Mesodermal cell (in vitro differentiated cells): Measurements from ENCODE around the gene ENTHD1.
"Not testable (repeated sequence)": the region's sequence is repeated elsewhere in the genome, so short reads cannot be mapped to it uniquely, and the experiment has no call there.

ENCODE experiments used
- H3K27ac ChIP-seq: 2 replicates; pipeline ENCODE4 v1.7.0; 2013; ENCODE audit warnings: mild to moderate bottlenecking, low read depth, low read length, moderate library complexity; ENCODE audit not compliant: severe bottlenecking
- H3K36me3 ChIP-seq: 2 replicates; pipeline ENCODE4 v1.7.1; 2013; ENCODE audit warnings: mild to moderate bottlenecking, low read length, moderate library complexity; ENCODE audit not compliant: control insufficient read depth, insufficient read depth
- H3K4me1 ChIP-seq: one replicate; pipeline ENCODE4 v1.7.1; 2013; ENCODE audit warnings: mild to moderate bottlenecking, low read length; ENCODE audit not compliant: insufficient read depth, control insufficient read depth, poor library complexity, severe bottlenecking
- H3K4me3 ChIP-seq: 2 replicates; pipeline ENCODE4 v1.7.0; 2013; ENCODE audit warnings: low read length, control low read depth, mild to moderate bottlenecking; ENCODE audit not compliant: insufficient read depth, poor library complexity, severe bottlenecking; ENCODE audit errors: extremely low read depth
- H3K9me3 ChIP-seq: 2 replicates; pipeline ENCODE4 v1.7.1; 2013; ENCODE audit warnings: mild to moderate bottlenecking, low read length, moderate library complexity; ENCODE audit not compliant: control insufficient read depth
- WGBS, 2 experiments: methylation state at CpG; one replicate each; pipeline ENCODE4 v1.1.5; 2013; ENCODE audit warnings: missing lambda C conversion rate in 2 of 2; ENCODE audit not compliant: insufficient coverage in 2 of 2; 5-methylcytosine and 5-hydroxymethylcytosine counted together

Gene ENTHD1

DNA sequence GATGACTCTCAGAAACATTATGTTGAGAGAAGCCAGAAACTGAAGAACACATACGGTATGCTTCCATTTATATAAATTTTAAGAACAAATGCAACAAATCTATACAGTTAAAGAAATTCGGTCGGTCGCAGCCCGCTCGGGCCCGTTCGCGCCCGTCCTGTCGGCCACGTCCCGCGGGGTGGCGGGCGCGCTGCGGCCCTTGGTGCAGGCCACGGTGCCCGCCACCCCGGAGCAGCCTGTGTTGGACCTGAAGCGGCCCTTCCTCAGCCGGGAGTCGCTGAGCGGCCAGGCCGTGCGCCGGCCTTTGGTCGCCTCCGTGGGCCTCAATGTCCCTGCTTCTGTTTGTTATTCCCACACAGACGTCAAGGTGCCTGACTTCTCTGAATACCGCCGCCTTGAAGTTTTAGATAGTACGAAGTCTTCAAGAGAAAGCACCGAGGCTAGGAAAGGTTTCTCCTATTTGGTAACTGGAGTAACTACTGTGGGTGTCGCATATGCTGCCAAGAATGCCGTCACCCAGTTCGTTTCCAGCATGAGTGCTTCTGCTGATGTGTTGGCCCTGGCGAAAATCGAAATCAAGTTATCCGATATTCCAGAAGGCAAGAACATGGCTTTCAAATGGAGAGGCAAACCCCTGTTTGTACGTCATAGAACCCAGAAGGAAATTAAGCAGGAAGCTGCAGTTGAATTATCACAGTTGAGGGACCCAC, 18.2 kb downstream of the ENTHD1 start:
- not testable (repeated sequence) for H3K36me3 ChIP-seq, H3K4me1 ChIP-seq, H3K9me3 ChIP-seq, H3K4me3 ChIP-seq, H3K27ac ChIP-seq
- 96 to 100% methylated on average over 2 to 6 of the region's 42 CpGs for WGBS, 2 experiments

DNA sequence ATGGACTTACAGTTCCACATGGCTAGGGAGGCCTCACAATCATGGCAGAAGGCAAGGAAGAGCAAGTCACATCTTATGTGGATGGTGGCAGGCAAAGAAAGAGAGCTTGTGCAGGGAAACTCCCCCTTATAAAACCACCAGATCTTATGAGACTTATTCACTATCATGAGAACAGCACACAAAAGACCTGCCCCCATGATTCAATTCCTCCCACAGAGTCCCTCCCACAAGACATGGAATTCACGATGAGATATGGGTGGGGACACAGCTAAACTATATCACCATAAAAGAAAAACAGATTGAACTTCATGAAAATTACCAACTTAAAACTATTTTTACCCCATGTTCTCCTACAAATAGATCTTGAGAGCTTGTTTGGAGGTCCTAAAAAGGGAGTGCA, 19.6 kb downstream of the ENTHD1 start:
- Histone ChIP-seq H3K27ac (no peak overlapping the region), H3K4me1 (no peaks in the 10 kb centered on the region)
- 57% methylated on average over 1 of the region's 1 CpG; no CpG with 5 or more reads in 1 of the 2 experiments for WGBS, 2 experiments

DNA sequence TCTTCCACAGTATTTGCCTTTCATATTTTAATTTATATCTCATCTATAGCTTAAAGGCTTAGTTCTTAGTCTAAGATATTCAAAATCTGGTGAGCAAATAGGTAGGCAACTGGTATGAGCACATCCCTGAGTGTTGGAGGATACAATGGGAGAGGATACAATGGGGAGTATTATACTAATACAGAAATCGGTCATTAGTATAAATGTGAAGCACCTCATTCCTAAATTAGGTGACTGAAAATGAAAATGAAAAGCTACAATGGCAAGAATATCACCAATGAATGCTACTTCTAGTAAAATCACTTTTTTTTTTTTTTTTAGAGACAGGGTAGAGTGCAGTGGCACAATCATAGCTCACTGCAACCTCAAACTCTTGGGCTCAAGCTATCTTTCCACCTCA, 21.0 kb downstream of the ENTHD1 start:
- no peaks in the 10 kb centered on the region for H3K9me3 ChIP-seq
- no peak overlapping the region for H3K27ac ChIP-seq
- H3K36me3 ChIP-seq, result no peaks in the 10 kb centered on the region
- WGBS, 2 experiments, result no CpG with 5 or more reads among the region's 1 CpG
- H3K4me1 ChIP-seq, result no peaks in the 10 kb centered on the region
- H3K4me3 ChIP-seq, result no peak overlapping the region

More for the DNA sequence above, 19.6 kb downstream of the ENTHD1 start:
- Histone ChIP-seq H3K4me3 (no peak overlapping the region), H3K9me3 (no peaks in the 10 kb centered on the region), H3K36me3 (no peaks in the 10 kb centered on the region)

DNA sequence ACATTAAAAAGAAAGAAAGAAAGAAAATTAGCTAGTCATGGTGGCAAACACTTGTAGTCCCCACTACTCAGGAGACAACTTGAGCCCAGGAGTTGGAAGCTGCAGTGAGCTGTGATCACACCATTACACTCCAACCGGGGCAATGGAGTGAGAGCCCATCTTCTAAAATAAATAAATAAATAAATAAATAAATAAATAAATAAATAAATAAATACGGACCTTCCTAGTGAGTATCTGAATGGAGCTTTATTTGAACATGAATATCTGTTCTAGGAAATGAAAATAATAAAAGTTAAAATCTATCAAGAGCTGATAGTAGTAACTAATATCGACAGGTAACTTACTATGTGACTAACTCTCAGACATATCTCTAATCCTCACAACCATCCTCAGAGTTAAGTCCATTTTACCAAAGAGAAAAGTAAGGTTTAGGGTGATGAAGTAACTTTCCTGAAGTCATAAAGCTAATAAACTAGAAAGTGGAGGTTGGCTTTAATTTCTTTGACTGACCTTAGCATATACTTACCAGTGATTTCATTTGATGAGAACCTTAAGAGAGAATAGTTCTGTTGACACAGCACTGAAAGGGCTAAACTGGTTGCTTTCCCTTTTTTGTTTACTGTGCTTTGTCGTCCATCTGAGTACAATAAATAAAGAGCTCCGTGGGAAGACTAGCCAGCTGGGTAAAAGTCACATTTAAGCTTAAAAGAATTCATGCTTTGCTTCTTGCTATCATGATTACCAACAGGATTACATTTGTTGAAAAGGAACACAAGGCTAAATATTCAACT, 22.4 kb downstream of the ENTHD1 start:
- Histone ChIP-seq H3K4me3 (no peak overlapping the region), H3K36me3 (no peaks in the 10 kb centered on the region), H3K9me3 (no peaks in the 10 kb centered on the region), H3K27ac (no peak overlapping the region), H3K4me1 (no peaks in the 10 kb centered on the region)
- WGBS, 2 experiments, result 72% methylated on average over 2 of the region's 5 CpGs; no CpG with 5 or more reads in 1 of the 2 experiments

DNA sequence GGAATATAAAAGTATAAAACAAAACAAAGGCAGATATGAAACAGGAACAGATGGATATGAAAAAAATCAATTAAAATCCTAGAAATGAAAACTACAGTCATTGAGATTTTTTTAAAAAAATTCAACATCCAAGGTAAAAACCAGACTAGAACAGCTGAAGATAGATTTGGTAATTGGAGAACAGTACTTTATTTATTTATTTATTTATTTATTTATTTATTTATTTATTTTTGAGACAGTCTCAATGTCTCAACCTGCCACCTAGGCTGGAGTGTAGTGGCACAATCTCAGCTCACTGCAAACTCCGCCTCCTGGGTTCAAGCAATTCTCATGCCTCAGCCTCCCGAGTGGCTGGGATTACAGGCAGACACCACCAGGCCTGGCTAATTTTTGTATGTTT, 23.8 kb downstream of the ENTHD1 start:
- H3K4me3 ChIP-seq, H3K36me3 ChIP-seq: not testable (repeated sequence)
- WGBS, 2 experiments, result 100% methylated on average over 1 of the region's 2 CpGs

DNA sequence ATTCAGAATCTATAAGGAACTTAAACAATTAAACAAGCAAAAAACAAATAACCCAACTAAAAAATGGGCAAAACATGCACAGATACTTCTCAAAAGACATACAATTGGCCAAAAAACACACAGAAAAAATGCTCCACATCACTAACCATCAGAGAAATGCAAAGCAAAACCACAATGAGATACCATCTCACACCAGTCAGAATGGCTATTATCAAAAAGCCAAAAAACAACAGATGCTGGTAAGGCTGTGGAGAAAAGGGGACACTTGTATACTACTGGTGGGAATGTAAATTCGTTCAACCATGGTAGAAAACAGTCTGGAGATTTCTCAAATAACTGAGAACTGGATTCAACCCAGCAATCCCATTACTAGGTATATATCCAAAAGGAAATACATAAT, 24.8 kb downstream of the ENTHD1 start:
- no peak overlapping the region for H3K4me3 ChIP-seq
- H3K9me3 ChIP-seq, result no peaks in the 10 kb centered on the region
- H3K4me1 ChIP-seq, result no peaks in the 10 kb centered on the region
- H3K27ac ChIP-seq, result no peak overlapping the region
- H3K36me3 ChIP-seq, result no peaks in the 10 kb centered on the region
- WGBS, 2 experiments, result no CpG with 5 or more reads among the region's 1 CpG

More for the DNA sequence above, 23.8 kb downstream of the ENTHD1 start:
- H3K4me1 ChIP-seq, H3K9me3 ChIP-seq, H3K27ac ChIP-seq: not testable (repeated sequence)

DNA sequence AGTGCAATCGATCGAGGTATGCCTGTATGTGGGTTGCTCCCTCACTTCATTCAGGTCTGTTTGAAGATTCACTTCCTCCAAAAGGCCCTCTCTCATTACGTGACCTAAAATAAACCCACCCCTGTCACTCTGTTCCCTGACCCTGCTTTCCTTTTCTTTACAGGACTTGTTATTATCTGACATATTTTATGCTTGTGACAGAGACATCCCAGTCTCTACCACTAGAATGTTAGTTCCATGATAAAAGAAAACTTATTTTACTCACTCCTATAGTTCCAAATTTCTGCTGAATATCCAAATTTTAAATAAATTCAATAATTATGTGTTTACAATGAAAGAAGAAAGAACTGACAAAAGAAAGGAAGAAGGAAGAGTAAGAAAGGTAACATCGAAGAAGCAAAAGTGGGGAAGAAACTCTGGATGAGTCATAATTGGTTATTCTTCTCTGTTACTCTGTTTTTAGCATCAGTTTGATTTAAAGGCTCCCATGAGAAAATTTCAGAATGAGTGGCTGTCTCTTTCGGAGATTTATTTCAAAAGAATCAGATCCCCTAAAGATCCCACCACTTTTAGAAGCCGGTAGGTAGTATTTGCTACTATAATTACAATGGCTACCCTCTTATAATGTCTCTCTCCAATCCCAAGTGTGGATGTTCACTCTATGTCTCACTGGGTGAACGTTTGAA, 33.5 kb downstream of the ENTHD1 start:
- WGBS, 2 experiments, result 86 to 100% methylated on average over 2 to 3 of the region's 7 CpGs
- Histone ChIP-seq H3K27ac (no peak overlapping the region), H3K4me3 (no peak overlapping the region), H3K4me1 (no peaks in the 10 kb centered on the region), H3K36me3 (no peaks in the 10 kb centered on the region), H3K9me3 (no peaks in the 10 kb centered on the region)

DNA sequence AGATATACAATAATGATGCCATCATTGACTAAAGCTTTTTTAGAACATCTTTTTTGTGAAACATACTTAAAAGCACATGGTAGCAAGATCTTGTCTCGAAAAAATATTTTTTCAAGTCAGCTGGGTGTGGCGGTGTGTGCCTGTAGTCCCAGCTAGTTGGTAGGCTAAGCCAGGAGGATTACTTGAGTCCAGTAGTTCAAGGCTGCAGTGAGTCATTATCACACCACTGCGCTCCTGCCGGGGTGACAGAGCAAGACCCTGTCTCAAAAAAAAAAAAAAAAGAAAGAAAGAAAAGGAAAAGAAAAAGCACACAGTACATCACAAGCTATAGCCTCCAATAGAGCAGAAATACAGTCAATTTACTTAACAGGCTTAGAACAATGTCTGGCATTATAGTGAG, 37.0 kb downstream of the ENTHD1 start:
- no peak overlapping the region for H3K4me3 ChIP-seq
- H3K4me1 ChIP-seq, result no peaks in the 10 kb centered on the region
- H3K36me3 ChIP-seq, result no peaks in the 10 kb centered on the region
- 40 to 83% methylated on average over 1 of the region's 4 CpGs for WGBS, 2 experiments
- H3K27ac ChIP-seq, result no peak overlapping the region
- no peaks in the 10 kb centered on the region for H3K9me3 ChIP-seq

DNA sequence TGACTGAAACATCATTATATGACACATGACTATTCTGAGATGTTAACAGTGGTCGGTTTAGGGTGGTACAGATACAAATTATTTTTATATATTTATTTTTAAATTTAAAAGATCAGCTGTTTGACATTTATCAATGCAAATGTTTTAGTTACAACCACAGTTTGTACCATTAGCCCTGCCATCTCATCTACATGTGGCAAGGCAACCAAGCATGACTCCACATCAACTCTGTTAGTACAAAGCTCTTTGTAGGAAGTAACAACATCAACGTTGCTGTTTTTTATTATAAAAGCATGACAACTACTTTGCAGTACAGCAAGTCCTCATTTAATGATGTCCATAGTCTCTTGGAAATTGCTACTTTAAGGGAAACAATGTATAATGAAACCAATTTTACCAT, 40.8 kb downstream of the ENTHD1 start:
- 83% methylated on average over 1 of the region's 2 CpGs; no CpG with 5 or more reads in 1 of the 2 experiments for WGBS, 2 experiments
- no peak overlapping the region for H3K4me3 ChIP-seq
- no peaks in the 10 kb centered on the region for H3K9me3 ChIP-seq
- no peak overlapping the region for H3K27ac ChIP-seq
- H3K4me1 ChIP-seq, result no peaks in the 10 kb centered on the region
- H3K36me3 ChIP-seq, result no peaks in the 10 kb centered on the region

DNA sequence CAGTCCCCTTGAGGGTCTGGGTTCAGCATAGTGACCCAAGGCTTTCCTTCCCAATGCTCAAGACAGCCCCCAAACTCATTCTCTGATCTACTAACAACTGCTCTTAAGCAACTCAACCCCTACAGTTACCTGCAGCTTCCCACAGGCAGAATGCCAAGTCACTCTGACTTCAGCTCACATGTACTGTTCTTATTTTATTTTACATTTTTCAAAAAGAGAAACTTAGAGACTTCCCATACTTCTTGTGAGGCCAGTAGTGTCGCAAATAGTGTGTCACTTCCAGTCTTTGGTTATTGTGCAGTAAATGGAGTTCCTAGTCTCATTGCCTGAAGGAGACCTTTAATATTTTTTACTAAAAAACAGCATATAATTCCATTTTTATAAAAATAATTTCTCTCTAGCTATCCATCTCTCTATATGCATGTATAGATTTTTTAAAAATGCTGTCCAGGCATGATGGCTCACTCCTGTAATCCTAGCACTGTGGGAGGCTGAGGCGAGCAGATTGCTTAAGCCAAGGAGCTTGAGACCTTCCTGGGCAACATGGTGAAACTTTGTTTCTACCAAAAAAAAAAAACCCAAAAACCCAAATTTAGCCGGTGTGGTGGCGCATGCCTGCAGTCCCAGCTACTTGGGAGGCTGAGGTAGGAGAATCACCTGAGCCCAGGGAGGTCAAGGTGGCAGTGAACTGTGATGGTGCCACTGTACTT, 41.8 kb downstream of the ENTHD1 start:
- H3K27ac ChIP-seq, result no peak overlapping the region
- WGBS, 2 experiments, result 100% methylated on average over 2 of the region's 4 CpGs; no CpG with 5 or more reads in 1 of the 2 experiments
- H3K4me3 ChIP-seq, result no peak overlapping the region
- no peaks in the 10 kb centered on the region for H3K9me3 ChIP-seq
- no peaks in the 10 kb centered on the region for H3K36me3 ChIP-seq
- H3K4me1 ChIP-seq, result peaks cover 3% of the 10 kb centered on the region
